Activated T-cell treated with anti-CD3 and anti-CD28 coated beads, Interleukin-2, amount 50 U/mL, for 1 hour (primary cell): ENCODE data around the gene GPR173.

Experiments
- DNase-seq: peaks from one replicate; pipeline ENCODE4 v3.0.0-alpha.2; 2020

The GPR173 gene

GRCh38 chrX:53071604-53072417 lies 23.2 kb downstream of the GPR173 start:
- peak; percentile 66 for DNase-seq

- DNase-seq: no peak
Measured at GRCh38 chrX:53072418-53073114, 24.0 kb downstream of the GPR173 start.

GRCh38 chrX:53073115-53073586 lies 24.6 kb downstream of the GPR173 start:
- DNase-seq: no peak

- DNase-seq: no peak
Measured at GRCh38 chrX:53075011-53075410, 26.4 kb downstream of the GPR173 start.

GRCh38 chrX:53076671-53077070 lies 28.1 kb downstream of the GPR173 start:
- no peak for DNase-seq

GRCh38 chrX:53077207-53078197 lies 28.9 kb downstream of the GPR173 start:
- DNase-seq: no peak

GRCh38 chrX:53078943-53079342 lies 30.4 kb downstream of the GPR173 start:
- DNase-seq: no peak

- peak; percentile 60 for DNase-seq
Measured at GRCh38 chrX:53080628-53081580, 32.3 kb downstream of the GPR173 start.

- DNase-seq: peak; percentile 92
Measured at GRCh38 chrX:53081925-53082772, 33.6 kb downstream of the GPR173 start, which contains the start of gene TSPYL2. TSPYL2 (plus strand) TSS chrX:53082367; CDS start chrX:53082499, 132 bp downstream.

- peak; percentile 25 for DNase-seq
Measured at GRCh38 chrX:53082773-53083616, 34.4 kb downstream of the GPR173 start.

- peak; percentile 27 for DNase-seq
Measured at GRCh38 chrX:53084043-53084570, 35.5 kb downstream of the GPR173 start.

GRCh38 chrX:53084863-53085262 lies 36.3 kb downstream of the GPR173 start:
- DNase-seq: peak; percentile 26

- no peak for DNase-seq
Measured at GRCh38 chrX:53085661-53086229, 37.2 kb downstream of the GPR173 start.

GRCh38 chrX:53086464-53086863 lies 37.9 kb downstream of the GPR173 start:
- DNase-seq: no peak

- peak; percentile 28 for DNase-seq
Measured at GRCh38 chrX:53087388-53087831, 38.8 kb downstream of the GPR173 start.

GRCh38 chrX:53088136-53088974 lies 39.8 kb downstream of the GPR173 start:
- peak; percentile 85 for DNase-seq

GRCh38 chrX:53089224-53089842 lies 40.7 kb downstream of the GPR173 start:
- peak; percentile 40 for DNase-seq
